H1 (cell line): ENCODE data around the gene CLTCL1. TPM values are rescaled to one million over a fixed set of nuclear protein-coding genes. Genes with fewer than 3 reads are reported as not detected.

Experiments used
- ATF2 ChIP-seq: IDR thresholded peaks from 2 replicates; pipeline ENCODE4 v1.6.1; 2012; ENCODE audit warnings: low read length, inconsistent platforms
- ATF3 ChIP-seq: IDR thresholded peaks from 2 replicates; pipeline ENCODE4 v1.6.1; 2011; ENCODE audit warnings: low read depth, mild to moderate bottlenecking, low read length; ENCODE audit not compliant: insufficient read depth
- BRCA1 ChIP-seq: IDR thresholded peaks from 2 replicates; pipeline ENCODE4 v1.6.1; 2012; ENCODE audit warnings: low read depth, low read length, improper control_type of control experiment
- CBX5 ChIP-seq: fragments of 300-800, 300-1000 bp; sonication (generic); IDR thresholded peaks from 2 replicates; pipeline ENCODE4 v1.7.1; 2016; ENCODE audit warnings: antibody characterized with exemption, low read length, low read depth
- CEBPB ChIP-seq: IDR thresholded peaks from 2 replicates; pipeline ENCODE4 v1.6.1; 2012; ENCODE audit warnings: low read depth, low read length
- CREB1 ChIP-seq: IDR thresholded peaks from 2 replicates; pipeline ENCODE4 v1.6.1; 2012; ENCODE audit warnings: inconsistent platforms
- CTCF ChIP-seq, 3 experiments: IDR thresholded peaks; 1 replicate in 2 of 3; 2 replicates in 1 of 3; pipeline versions ENCODE4 v1.5.1 to v1.6.1; 2011; ENCODE audit warnings: low read length in 3 of 3, mild to moderate bottlenecking in 3 of 3, inconsistent platforms in 2 of 3, low read depth in 1 of 3, moderate library complexity in 1 of 3; ENCODE audit not compliant: insufficient read depth in 1 of 3; ENCODE audit errors: control extremely low read depth in 1 of 3
- FOSL1 ChIP-seq: IDR thresholded peaks from 2 replicates; pipeline ENCODE4 v1.6.1; 2011; ENCODE audit warnings: mild to moderate bottlenecking, low read depth, low read length, moderate library complexity; ENCODE audit not compliant: insufficient read depth
- RAD21 ChIP-seq, 2 experiments: IDR thresholded peaks in 1 of 2; conservative IDR thresholded peaks in 1 of 2; 2 replicates each; pipeline ENCODE4 v1.6.1; 2011; ENCODE audit warnings: low read depth in 2 of 2, low read length in 2 of 2, improper control_type of control experiment in 1 of 2, inconsistent platforms in 1 of 2, mild to moderate bottlenecking in 1 of 2, moderate library complexity in 1 of 2
- RBBP5 ChIP-seq: IDR thresholded peaks from 2 replicates; pipeline ENCODE4 v1.7.1; 2012; ENCODE audit warnings: low read depth, mild to moderate bottlenecking, inconsistent platforms, low read length, moderate library complexity, borderline replicate concordance
- RNF2 ChIP-seq: fragments of 200-900, 300-1000 bp; sonication (generic); IDR thresholded peaks from 2 replicates; pipeline ENCODE4 v1.7.1; 2016; ENCODE audit warnings: borderline replicate concordance, low read depth, mild to moderate bottlenecking, antibody characterized with exemption, low read length; ENCODE audit not compliant: poor library complexity, severe bottlenecking; ENCODE audit errors: missing control alignments
- RXRA ChIP-seq: IDR thresholded peaks from 2 replicates; pipeline ENCODE4 v1.6.1; 2011; ENCODE audit warnings: low read depth, mild to moderate bottlenecking, low read length, moderate library complexity; ENCODE audit not compliant: insufficient read depth
- SIN3A ChIP-seq, 2 experiments: IDR thresholded peaks in 1 of 2; conservative IDR thresholded peaks in 1 of 2; 2 replicates each; pipeline ENCODE4 v1.6.1; 2011 to 2012; ENCODE audit warnings: low read length in 2 of 2, improper control_type of control experiment in 1 of 2, low read depth in 1 of 2, mild to moderate bottlenecking in 1 of 2
- SIX5 ChIP-seq: IDR thresholded peaks from 2 replicates; pipeline ENCODE4 v1.6.1; 2011; ENCODE audit warnings: mild to moderate bottlenecking, low read depth, low read length
- SP1 ChIP-seq: IDR thresholded peaks from 2 replicates; pipeline ENCODE4 v1.6.1; 2011; ENCODE audit warnings: low read depth, low read length
- SP4 ChIP-seq: IDR thresholded peaks from 2 replicates; pipeline ENCODE4 v1.6.1; 2012; ENCODE audit warnings: low read length, inconsistent platforms
- TAF1 ChIP-seq: IDR thresholded peaks from 2 replicates; pipeline ENCODE4 v1.6.1; 2011; ENCODE audit warnings: mild to moderate bottlenecking, low read depth, low read length
- YY1 ChIP-seq: IDR thresholded peaks from 2 replicates; pipeline ENCODE4 v1.6.1; 2011; ENCODE audit warnings: low read depth, mild to moderate bottlenecking, low read length
- ZNF274 ChIP-seq: IDR thresholded peaks from 2 replicates; pipeline ENCODE4 v1.7.0; 2012; ENCODE audit warnings: low read length, borderline replicate concordance; ENCODE audit errors: extremely low read depth
- polyA plus RNA-seq, 7 experiments: library from polyadenylated mRNA; depleted of rRNA in 3 of 7; stranded (reverse) in 5 of 7; unstranded in 2 of 7; fragments of >200 nt in 5 of 7; fragments of 200-250 nt in 2 of 7; gene quantifications; 1 replicate in 5 of 7; 2 replicates in 1 of 7; 4 replicates in 1 of 7; pipeline versions ENCODE4 v1.2.1 to v1.2.3, GENCODE V29; 2011 to 2013; ENCODE audit warnings: missing spikeins in 2 of 7, mixed read lengths in 2 of 7
- total RNA-seq: library from RNA; stranded (reverse); fragmentation: NEBNext Ultra II Directional; extraction: Animal tissue kit (Norgen Biotek cat#: 25700); gene quantifications from 2 replicates; pipeline ENCODE4 v1.2.1, GENCODE V29; 2021

The CLTCL1 gene
- total and polyA plus RNA-seq, 2 of the 8 experiments (the other 6 are each of a cell fraction or from before 2014, with no cell fraction given) = 12.4 to 17.0 TPM

- no peak for TF ChIP-seq TAF1
- TF ChIP-seq YY1 = no peak
- TF ChIP-seq ATF3 = no peak
- TF ChIP-seq RAD21 (IDR thresholded peaks at IDR 0.05 in 1 of 2, conservative IDR thresholded peaks at IDR 0.05 in 1 of 2; ENCODE audit: low read depth in 2 of 2, low read length in 2 of 2) = no peak
- TF ChIP-seq SP4 = no peak
- no peak for TF ChIP-seq RXRA
- no peak for TF ChIP-seq SP1
- TF ChIP-seq FOSL1 = no peak
- no peak for TF ChIP-seq SIN3A (conservative IDR thresholded peaks at IDR 0.05 in 1 of 2, IDR thresholded peaks at IDR 0.05 in 1 of 2; ENCODE audit: low read depth in 1 of 2, low read length in 2 of 2)
- TF ChIP-seq SIX5 = no peak
- TF ChIP-seq ATF2 = no peak
- no peak for TF ChIP-seq RBBP5
- TF ChIP-seq ZNF274 = no peak
- no peak for TF ChIP-seq CEBPB
- TF ChIP-seq CREB1 = peak; percentile 46; the same call in 1 of the 2 replicates
- TF ChIP-seq BRCA1 = no peak
- no peak for TF ChIP-seq RNF2
- no peak for TF ChIP-seq CTCF (IDR thresholded peaks at IDR 0.05; ENCODE audit: control extremely low read depth in 1 of 3, insufficient read depth in 1 of 3, low read depth in 1 of 3, low read length in 3 of 3)
- TF ChIP-seq CBX5 = no peak
Measured at GRCh38 chr22:19178657-19179496, 112.6 kb downstream of the CLTCL1 start, which contains the start of gene SLC25A1 (continued).
